Right atrium auricular region (tissue), 2 donors: ENCODE results near the gene PRKCA. TPM values are rescaled to one million over a fixed set of nuclear protein-coding genes. Genes with fewer than 3 reads are reported as not detected.

Experiments
- DNase-seq: peaks from one replicate; pipeline ENCODE4 v3.0.0-alpha.2; 2019; ENCODE audit warnings: low spot score
- H3K27ac ChIP-seq, 2 donors: fragments of 200-600 bp; sonication (generic); 1 replicate in 1 of 2; 2 replicates in 1 of 2; pipeline ENCODE4 v1.5.1; 2016 to 2019
- H3K27me3 ChIP-seq, 2 donors: fragments of 200-600 bp; sonication (generic); one replicate each; pipeline versions ENCODE4 v1.5.1 to v1.6.0; 2017 to 2019
- H3K36me3 ChIP-seq: fragments of 200-600 bp; sonication (generic); one replicate; pipeline ENCODE4 v1.5.1; 2016
- H3K4me1 ChIP-seq, 2 donors: fragments of 200-600 bp; sonication (generic); one replicate each; pipeline versions ENCODE4 v1.5.1 to v1.6.0; 2017 to 2019
- H3K4me3 ChIP-seq, 2 donors: fragments of 200-600 bp; sonication (generic); 1 replicate in 1 of 2; 2 replicates in 1 of 2; pipeline ENCODE4 v1.5.1; 2017 to 2019; ENCODE audit warnings: mild to moderate bottlenecking in 1 of 2, moderate library complexity in 1 of 2
- H3K9me3 ChIP-seq, 2 donors: fragments of 200-600 bp; sonication (generic); one replicate each; pipeline ENCODE4 v1.5.1; 2019
- total RNA-seq, 2 donors: library from RNA; depleted of rRNA; stranded (reverse); fragments of >200 nt; gene quantifications; one replicate each; pipeline ENCODE4 v1.1.0, GENCODE V29; 2016
- TF ChIP-seq, protein P1 (sequence below), 2 donors: fragments of 200-600 bp; sonication (generic); IDR thresholded peaks; one replicate each; pipeline ENCODE4 v1.5.1; 2019; ENCODE audit warnings: antibody characterized with exemption in 2 of 2

Gene PRKCA
- total RNA-seq, 2 donors from 2014 or later = 6.4 to 6.6 TPM

DNA sequence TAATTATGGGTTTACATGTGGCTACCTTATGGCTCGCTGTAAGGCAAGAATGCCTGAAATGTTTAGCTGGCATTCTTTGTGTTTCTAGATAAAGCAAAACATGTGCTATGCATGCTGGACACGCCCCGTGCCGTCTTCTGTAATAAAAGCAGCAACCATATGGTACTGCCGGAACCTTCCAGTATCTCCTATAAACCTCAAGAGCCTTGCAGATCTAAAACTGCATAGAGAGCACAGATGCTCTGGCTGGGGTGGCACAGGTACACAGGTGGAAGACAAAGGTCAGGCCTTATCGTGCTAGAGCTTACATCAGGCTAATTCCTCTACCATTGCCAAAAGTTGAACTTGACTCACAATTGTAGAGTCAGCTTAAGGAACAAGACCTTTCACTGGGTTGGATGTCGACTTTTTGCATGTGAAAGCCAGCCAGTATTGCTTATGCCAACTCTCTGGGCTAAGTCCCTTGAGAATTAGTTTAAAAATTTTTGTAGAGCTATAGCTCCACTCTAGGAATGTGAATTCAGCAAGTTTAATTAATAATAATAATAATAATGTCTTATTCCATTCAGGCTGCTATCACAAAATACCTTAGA lies 345.1 kb downstream of the PRKCA start:
- H3K27ac ChIP-seq = no peak overlapping the region
- TF ChIP-seq, protein P1, sequence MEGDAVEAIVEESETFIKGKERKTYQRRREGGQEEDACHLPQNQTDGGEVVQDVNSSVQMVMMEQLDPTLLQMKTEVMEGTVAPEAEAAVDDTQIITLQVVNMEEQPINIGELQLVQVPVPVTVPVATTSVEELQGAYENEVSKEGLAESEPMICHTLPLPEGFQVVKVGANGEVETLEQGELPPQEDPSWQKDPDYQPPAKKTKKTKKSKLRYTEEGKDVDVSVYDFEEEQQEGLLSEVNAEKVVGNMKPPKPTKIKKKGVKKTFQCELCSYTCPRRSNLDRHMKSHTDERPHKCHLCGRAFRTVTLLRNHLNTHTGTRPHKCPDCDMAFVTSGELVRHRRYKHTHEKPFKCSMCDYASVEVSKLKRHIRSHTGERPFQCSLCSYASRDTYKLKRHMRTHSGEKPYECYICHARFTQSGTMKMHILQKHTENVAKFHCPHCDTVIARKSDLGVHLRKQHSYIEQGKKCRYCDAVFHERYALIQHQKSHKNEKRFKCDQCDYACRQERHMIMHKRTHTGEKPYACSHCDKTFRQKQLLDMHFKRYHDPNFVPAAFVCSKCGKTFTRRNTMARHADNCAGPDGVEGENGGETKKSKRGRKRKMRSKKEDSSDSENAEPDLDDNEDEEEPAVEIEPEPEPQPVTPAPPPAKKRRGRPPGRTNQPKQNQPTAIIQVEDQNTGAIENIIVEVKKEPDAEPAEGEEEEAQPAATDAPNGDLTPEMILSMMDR (IDR thresholded peaks at IDR 0.05) = no peak
- no peak for DNase-seq
- no peaks in the 10 kb centered on the region for H3K27me3 ChIP-seq
- no peaks in the 10 kb centered on the region for H3K36me3 ChIP-seq
- H3K4me1 ChIP-seq = no peaks in the 10 kb centered on the region
- no peaks in the 10 kb centered on the region for H3K9me3 ChIP-seq
- no peak overlapping the region for H3K4me3 ChIP-seq

DNA sequence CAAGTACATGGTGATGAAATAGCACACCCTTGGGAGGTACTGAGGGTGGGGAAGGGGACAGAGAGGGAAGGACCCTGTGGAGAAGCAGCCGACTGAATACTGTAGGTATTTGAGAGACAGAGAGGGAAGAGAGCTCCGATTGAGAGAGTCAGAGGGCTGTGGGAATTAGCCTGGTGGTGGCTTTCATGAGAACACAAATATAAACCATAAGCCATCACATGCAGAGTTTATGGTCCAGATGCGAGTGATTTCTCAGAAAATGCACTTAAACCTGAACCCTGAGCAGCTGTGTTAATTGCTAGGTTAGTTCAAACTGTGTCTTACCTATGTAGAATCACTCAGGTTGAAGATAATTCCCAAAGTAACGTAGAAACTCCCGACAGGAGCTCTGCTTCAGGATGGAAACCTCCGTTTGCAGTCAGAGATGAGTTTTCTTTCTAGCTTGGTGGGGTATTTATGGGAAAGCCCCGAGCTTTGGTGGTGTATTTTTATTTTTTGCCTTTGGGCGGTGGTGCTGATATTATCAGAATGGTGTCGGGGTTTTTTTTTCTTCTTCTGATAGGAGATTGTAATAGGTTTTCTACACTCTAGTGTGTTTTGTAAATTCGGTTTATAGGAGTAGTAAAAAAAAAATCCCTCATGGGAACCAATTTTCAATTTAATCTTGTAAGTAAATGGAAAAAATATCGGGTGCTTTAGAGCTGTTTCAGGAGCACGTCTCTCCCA lies 347.6 kb downstream of the PRKCA start:
- no peak overlapping the region for H3K27ac ChIP-seq
- H3K4me3 ChIP-seq = no peak overlapping the region
- no peaks in the 10 kb centered on the region for H3K36me3 ChIP-seq
- TF ChIP-seq, protein P1 (IDR thresholded peaks at IDR 0.05) = no peak
- H3K9me3 ChIP-seq = no peaks in the 10 kb centered on the region
- no peak for DNase-seq
- no peaks in the 10 kb centered on the region for H3K4me1 ChIP-seq
- H3K27me3 ChIP-seq = no peaks in the 10 kb centered on the region

DNA sequence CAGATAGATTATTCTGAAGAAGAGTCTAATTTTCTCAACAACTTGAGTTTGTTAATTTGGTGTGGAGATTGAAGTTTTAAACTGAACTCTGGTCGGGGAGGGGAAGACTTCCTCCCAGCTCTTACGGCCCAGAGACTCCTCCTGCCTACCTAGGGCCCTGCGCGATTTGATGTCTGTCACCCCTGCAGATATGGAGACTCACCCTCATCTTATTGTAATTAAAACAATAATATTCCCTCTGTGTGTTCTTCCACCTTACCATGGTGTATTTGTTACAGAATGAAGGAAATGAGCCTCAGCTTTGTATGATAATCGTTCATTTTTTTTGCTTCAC lies 348.1 kb downstream of the PRKCA start:
- Histone ChIP-seq H3K4me1 (no peaks in the 10 kb centered on the region), H3K27me3 (no peaks in the 10 kb centered on the region), H3K36me3 (no peaks in the 10 kb centered on the region), H3K27ac (no peak overlapping the region), H3K9me3 (no peaks in the 10 kb centered on the region), H3K4me3 (no peak overlapping the region)
- TF ChIP-seq, protein P1 (IDR thresholded peaks at IDR 0.05) = no peak
- no peak for DNase-seq

DNA sequence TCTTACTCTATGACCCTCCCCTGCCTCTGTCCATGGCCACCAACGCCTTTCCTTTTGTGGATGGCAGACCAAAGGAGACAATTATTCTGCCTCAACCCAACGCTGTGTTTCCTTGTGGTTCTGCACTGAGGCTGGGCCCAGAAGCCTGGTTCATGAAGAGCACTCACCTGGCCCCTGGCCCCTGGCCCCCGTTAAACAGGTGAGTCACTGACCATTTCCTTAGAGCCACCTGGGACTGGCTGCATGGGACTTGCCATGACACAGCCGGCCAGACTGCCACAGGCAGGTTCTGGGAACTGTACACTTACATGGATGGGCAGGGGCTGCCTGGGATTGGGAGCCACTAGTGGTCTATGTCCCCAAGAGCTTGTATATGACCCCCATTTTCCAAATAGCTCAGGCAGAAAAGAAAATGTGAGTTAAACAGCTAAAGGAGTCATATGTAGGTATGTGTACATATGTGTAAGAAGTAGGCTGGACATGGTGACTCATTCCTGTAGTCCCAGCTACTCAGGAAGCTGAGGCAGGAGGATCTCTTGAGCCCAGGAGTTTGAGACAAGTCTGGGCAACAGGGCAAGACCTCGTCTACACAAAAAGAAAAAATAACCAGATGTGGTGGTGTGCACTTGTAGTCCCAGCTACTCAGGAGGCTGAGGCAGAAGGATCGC lies 350.6 kb downstream of the PRKCA start:
- H3K4me3 ChIP-seq = no peak overlapping the region
- no peaks in the 10 kb centered on the region for H3K9me3 ChIP-seq
- H3K27ac ChIP-seq = no peak overlapping the region
- H3K4me1 ChIP-seq = no peaks in the 10 kb centered on the region
- no peak for DNase-seq
- H3K27me3 ChIP-seq = no peaks in the 10 kb centered on the region
- no peaks in the 10 kb centered on the region for H3K36me3 ChIP-seq
- TF ChIP-seq, protein P1 (IDR thresholded peaks at IDR 0.05) = no peak

DNA sequence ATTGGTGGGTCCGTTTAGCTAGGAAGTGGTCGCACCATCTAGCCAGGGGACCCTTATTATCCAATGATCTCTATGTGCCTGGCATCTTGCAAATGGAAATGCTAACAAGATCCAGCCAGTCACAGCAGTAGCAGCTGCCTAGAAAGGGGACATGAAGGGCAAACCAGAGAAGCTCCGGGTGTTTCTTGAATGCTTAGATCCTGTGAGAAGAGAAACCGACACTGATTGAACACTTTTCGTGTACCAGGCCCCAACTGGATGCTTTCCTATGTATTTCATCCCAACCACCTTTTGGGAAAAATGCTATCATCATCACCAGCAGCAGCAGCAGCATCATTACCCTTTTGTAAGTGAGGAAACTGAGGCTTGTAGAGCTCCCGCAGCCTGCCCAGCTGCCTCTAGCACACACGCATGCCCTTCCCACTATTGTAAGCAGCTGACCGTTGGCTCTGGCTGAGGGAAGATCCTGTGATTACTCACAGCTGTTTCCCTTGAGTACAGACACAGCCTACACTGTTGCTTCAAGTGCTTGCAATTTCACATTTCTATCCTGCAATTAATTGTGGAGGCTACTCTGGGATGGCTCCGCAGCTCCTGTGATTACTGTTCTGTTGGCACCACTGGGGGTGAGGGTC lies 351.8 kb downstream of the PRKCA start:
- no peaks in the 10 kb centered on the region for H3K36me3 ChIP-seq
- H3K9me3 ChIP-seq = no peaks in the 10 kb centered on the region
- H3K27me3 ChIP-seq = no peaks in the 10 kb centered on the region
- H3K4me3 ChIP-seq = no peak overlapping the region
- TF ChIP-seq, protein P1 (IDR thresholded peaks at IDR 0.05) = no peak
- no peaks in the 10 kb centered on the region for H3K4me1 ChIP-seq
- DNase-seq = no peak
- H3K27ac ChIP-seq = no peak overlapping the region
